H9 (cell line): Measurements from ENCODE around the gene ZNF101. TPM values are rescaled to one million over a fixed set of nuclear protein-coding genes. Genes with fewer than 3 reads are reported as not detected.

Source experiments
- DNase-seq: peaks from one replicate; pipeline ENCODE4 v3.0.0-alpha.2; 2017
- H2AFZ ChIP-seq: one replicate; pipeline ENCODE4 v1.6.1; 2013; ENCODE audit warnings: mild to moderate bottlenecking, low read length, control low read depth, moderate library complexity
- H2AK5ac ChIP-seq: 2 replicates; pipeline ENCODE4 v1.6.1; 2013; ENCODE audit warnings: low read length, control low read depth, mixed read lengths; ENCODE audit not compliant: insufficient read length
- H2BK120ac ChIP-seq: one replicate; pipeline ENCODE4 v1.6.1; 2013; ENCODE audit warnings: low read depth, mild to moderate bottlenecking, low read length, control low read depth, inconsistent platforms; ENCODE audit not compliant: poor library complexity, severe bottlenecking
- H2BK12ac ChIP-seq: 2 replicates; pipeline ENCODE4 v1.6.1; 2013; ENCODE audit warnings: low read length, control low read depth, mixed read lengths, low read depth; ENCODE audit not compliant: insufficient read length
- H2BK15ac ChIP-seq: 2 replicates; pipeline ENCODE4 v1.6.1; 2013; ENCODE audit warnings: low read depth, low read length, control low read depth
- H2BK20ac ChIP-seq: one replicate; pipeline ENCODE4 v1.6.1; 2013; ENCODE audit warnings: low read depth, mild to moderate bottlenecking, low read length, control low read depth, inconsistent platforms; ENCODE audit not compliant: poor library complexity, severe bottlenecking
- H2BK5ac ChIP-seq: 2 replicates; pipeline ENCODE4 v1.6.1; 2013; ENCODE audit warnings: low read length, control low read depth, mixed read lengths; ENCODE audit not compliant: insufficient read length
- H3K14ac ChIP-seq: 2 replicates; pipeline ENCODE4 v1.6.1; 2013; ENCODE audit warnings: low read length, control low read depth; ENCODE audit not compliant: insufficient read depth
- H3K18ac ChIP-seq: 2 replicates; pipeline ENCODE4 v1.6.1; 2013; ENCODE audit warnings: low read depth, mild to moderate bottlenecking, mixed read lengths, low read length, control low read depth; ENCODE audit not compliant: insufficient read length
- H3K23ac ChIP-seq: 2 replicates; pipeline ENCODE4 v1.6.1; 2013; ENCODE audit warnings: low read length, control low read depth, mixed read lengths, low read depth; ENCODE audit not compliant: insufficient read length
- H3K23me2 ChIP-seq: 2 replicates; pipeline ENCODE4 v1.6.1; 2013; ENCODE audit warnings: low read depth, mild to moderate bottlenecking, mixed read lengths, low read length, control low read depth; ENCODE audit not compliant: insufficient read length, poor library complexity, severe bottlenecking
- H3K27ac ChIP-seq: 2 replicates; pipeline ENCODE4 v1.5.1; 2013; ENCODE audit warnings: low read length, control low read depth, mixed read lengths, low read depth; ENCODE audit not compliant: insufficient read length
- H3K27me3 ChIP-seq: 2 replicates; pipeline ENCODE4 v1.6.1; 2013; ENCODE audit warnings: low read length, control low read depth, inconsistent platforms; ENCODE audit not compliant: insufficient read depth
- H3K4ac ChIP-seq: 2 replicates; pipeline ENCODE4 v1.6.1; 2013; ENCODE audit warnings: low read depth, mild to moderate bottlenecking, control low read depth, inconsistent platforms, low read length, moderate library complexity
- H3K4me1 ChIP-seq: 2 replicates; pipeline ENCODE4 v1.6.1; 2013; ENCODE audit warnings: low read length, control low read depth, inconsistent platforms; ENCODE audit not compliant: insufficient read depth
- H3K4me2 ChIP-seq: 2 replicates; pipeline ENCODE4 v1.6.1; 2013; ENCODE audit warnings: low read length, control low read depth, mixed read lengths; ENCODE audit not compliant: insufficient read length, insufficient read depth
- H3K56ac ChIP-seq: 2 replicates; pipeline ENCODE4 v1.6.1; 2013; ENCODE audit warnings: low read depth, mild to moderate bottlenecking, mixed read lengths, low read length, control low read depth; ENCODE audit not compliant: insufficient read length
- H3K79me1 ChIP-seq: 2 replicates; pipeline ENCODE4 v1.6.1; 2013; ENCODE audit warnings: low read depth, mild to moderate bottlenecking, moderate library complexity, low read length, control low read depth, inconsistent platforms; ENCODE audit not compliant: insufficient read depth, poor library complexity, severe bottlenecking
- H3K79me2 ChIP-seq: 2 replicates; pipeline ENCODE4 v1.6.1; 2013; ENCODE audit warnings: low read length, control low read depth, inconsistent platforms; ENCODE audit not compliant: insufficient read depth
- H3K9ac ChIP-seq: 2 replicates; pipeline ENCODE4 v1.6.1; 2013; ENCODE audit warnings: low read length, control low read depth, mixed read lengths; ENCODE audit not compliant: insufficient read length; ENCODE audit errors: extremely low read depth
- H3K9me3 ChIP-seq: one replicate; pipeline ENCODE4 v1.6.1; 2013; ENCODE audit warnings: low read depth, low read length, inconsistent platforms; ENCODE audit not compliant: control insufficient read depth
- H3T11ph ChIP-seq: one replicate; pipeline ENCODE4 v1.6.1; 2013; ENCODE audit warnings: mild to moderate bottlenecking, low read length, control low read depth, inconsistent platforms
- H4K20me1 ChIP-seq: one replicate; pipeline ENCODE4 v1.6.1; 2013; ENCODE audit not compliant: control insufficient read depth, insufficient read length, insufficient read depth
- H4K5ac ChIP-seq: 2 replicates; pipeline ENCODE4 v1.6.1; 2013; ENCODE audit warnings: low read depth, mild to moderate bottlenecking, mixed read lengths, low read length, control low read depth; ENCODE audit not compliant: insufficient read length
- H4K8ac ChIP-seq: replicated peaks from 2 replicates; pipeline ENCODE4 v1.6.1; 2013; ENCODE audit warnings: low read length, control low read depth, mixed read lengths, low read depth; ENCODE audit not compliant: insufficient read length
- H4K91ac ChIP-seq: 2 replicates; pipeline ENCODE4 v1.6.1; 2013; ENCODE audit warnings: low read depth, mild to moderate bottlenecking, moderate library complexity, mixed read lengths, low read length, control low read depth; ENCODE audit not compliant: insufficient read length
- H3K27ac Mint-ChIP-seq, 3 experiments: 2 replicates in 2 of 3; 3 replicates in 1 of 3; pipeline ENCODE4 v1.8.0; 2020 to 2021; ENCODE audit warnings: mixed read lengths in 3 of 3, mild to moderate bottlenecking in 1 of 3, moderate library complexity in 1 of 3
- H3K27me3 Mint-ChIP-seq: 2 replicates; pipeline ENCODE4 v1.8.0; 2021; ENCODE audit warnings: low read depth, mild to moderate bottlenecking, moderate library complexity, mixed read lengths
- H3K36me3 Mint-ChIP-seq, 3 experiments: 2 replicates in 2 of 3; 3 replicates in 1 of 3; pipeline ENCODE4 v1.8.0; 2020 to 2021; ENCODE audit warnings: low read depth in 3 of 3, mixed read lengths in 3 of 3; ENCODE audit not compliant: insufficient read depth in 1 of 3
- H3K4me1 Mint-ChIP-seq, 2 experiments: 2 replicates each; pipeline ENCODE4 v1.8.0; 2020; ENCODE audit warnings: mixed read lengths in 2 of 2
- H3K4me3 Mint-ChIP-seq, 2 experiments: 2 replicates in 1 of 2; 3 replicates in 1 of 2; pipeline ENCODE4 v1.8.0; 2020 to 2021; ENCODE audit warnings: mild to moderate bottlenecking in 2 of 2, mixed read lengths in 2 of 2, moderate library complexity in 1 of 2
- H3K9me3 Mint-ChIP-seq, 2 experiments: 2 replicates in 1 of 2; 3 replicates in 1 of 2; pipeline ENCODE4 v1.8.0; 2020; ENCODE audit warnings: mild to moderate bottlenecking in 2 of 2, mixed read lengths in 2 of 2, moderate library complexity in 1 of 2
- WGBS: extraction: QIAGEN DNeasy Blood & Tissue Kit; methylation state at CpG from one replicate; pipeline ENCODE4 v1.1.7; 2013; ENCODE audit warnings: missing lambda C conversion rate, low lambda C conversion rate, mixed read lengths; ENCODE audit not compliant: insufficient read length; ENCODE audit errors: extremely low coverage; 5-methylcytosine and 5-hydroxymethylcytosine counted together
- total RNA-seq: library from RNA; stranded (reverse); gene quantifications from 2 replicates; pipeline ENCODE4 v1.2.1, GENCODE V29; 2021
- TF ChIP-seq, protein P1 (sequence below): fragments of 200-600 bp; sonication (generic); conservative IDR thresholded peaks from 3 replicates; pipeline ENCODE4 v1.8.0; 2021; ENCODE audit warnings: antibody characterized with exemption, mild to moderate bottlenecking

ZNF101 gene
- total RNA-seq, 1 experiment from 2014 or later: 46.9 TPM

- no CpG with 5 or more reads among the region's 15 CpGs for WGBS
- TF ChIP-seq, protein P1, sequence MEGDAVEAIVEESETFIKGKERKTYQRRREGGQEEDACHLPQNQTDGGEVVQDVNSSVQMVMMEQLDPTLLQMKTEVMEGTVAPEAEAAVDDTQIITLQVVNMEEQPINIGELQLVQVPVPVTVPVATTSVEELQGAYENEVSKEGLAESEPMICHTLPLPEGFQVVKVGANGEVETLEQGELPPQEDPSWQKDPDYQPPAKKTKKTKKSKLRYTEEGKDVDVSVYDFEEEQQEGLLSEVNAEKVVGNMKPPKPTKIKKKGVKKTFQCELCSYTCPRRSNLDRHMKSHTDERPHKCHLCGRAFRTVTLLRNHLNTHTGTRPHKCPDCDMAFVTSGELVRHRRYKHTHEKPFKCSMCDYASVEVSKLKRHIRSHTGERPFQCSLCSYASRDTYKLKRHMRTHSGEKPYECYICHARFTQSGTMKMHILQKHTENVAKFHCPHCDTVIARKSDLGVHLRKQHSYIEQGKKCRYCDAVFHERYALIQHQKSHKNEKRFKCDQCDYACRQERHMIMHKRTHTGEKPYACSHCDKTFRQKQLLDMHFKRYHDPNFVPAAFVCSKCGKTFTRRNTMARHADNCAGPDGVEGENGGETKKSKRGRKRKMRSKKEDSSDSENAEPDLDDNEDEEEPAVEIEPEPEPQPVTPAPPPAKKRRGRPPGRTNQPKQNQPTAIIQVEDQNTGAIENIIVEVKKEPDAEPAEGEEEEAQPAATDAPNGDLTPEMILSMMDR: no peak
Measured at GRCh38 chr19:19654441-19654840, 14.2 kb upstream of the ZNF101 start.

More at GRCh38 chr19:19654441-19654840, 14.2 kb upstream of the ZNF101 start:
- no peak overlapping the region for H2BK5ac ChIP-seq
- no peak overlapping the region for H3K9ac ChIP-seq
- peaks cover 41 to 93% (median 86%) of the 10 kb centered on the region in 3 experiments for H3K36me3 Mint-ChIP-seq
- H4K20me1 ChIP-seq: no peaks in the 10 kb centered on the region
- no peak overlapping the region for H4K91ac ChIP-seq
- no peak overlapping the region for H3K23ac ChIP-seq
- DNase-seq: no peak
- H3K9me3 Mint-ChIP-seq: no peaks in the 10 kb centered on the region
- H4K8ac ChIP-seq: no peak overlapping the region
- no peak overlapping the region for H3K56ac ChIP-seq
- H2BK15ac ChIP-seq: no peak overlapping the region
- H2AK5ac ChIP-seq: no peak overlapping the region
- no peak overlapping the region for H3K14ac ChIP-seq
- no peaks in the 10 kb centered on the region for H3K79me2 ChIP-seq
- H3K4ac ChIP-seq: no peak overlapping the region
- H3K4me3 Mint-ChIP-seq: no peak overlapping the region
- H3K4me1 ChIP-seq: no peaks in the 10 kb centered on the region
- H2BK20ac ChIP-seq: no peak overlapping the region
- no peak overlapping the region for H2BK120ac ChIP-seq
- H3K4me1 Mint-ChIP-seq: no peaks in the 10 kb centered on the region
- no peak overlapping the region for H2AFZ ChIP-seq
- no peaks in the 10 kb centered on the region; the same call in 1 of the 2 replicates for H3K27me3 Mint-ChIP-seq
- no peak overlapping the region for H4K5ac ChIP-seq
- no peak overlapping the region for H3K4me2 ChIP-seq
- H3K27ac ChIP-seq: no peak overlapping the region
- H3K27me3 ChIP-seq: no peaks in the 10 kb centered on the region
- no peaks in the 10 kb centered on the region for H3K9me3 ChIP-seq
- H2BK12ac ChIP-seq: no peak overlapping the region
- H3K27ac Mint-ChIP-seq: no peak overlapping the region
- no peak overlapping the region for H3T11ph ChIP-seq
- no peaks in the 10 kb centered on the region for H3K23me2 ChIP-seq
- no peaks in the 10 kb centered on the region for H3K79me1 ChIP-seq
- no peak overlapping the region for H3K18ac ChIP-seq
